GM12801 (cell line): ENCODE measurements around the gene SOHLH2.

ENCODE experiments used
- CTCF ChIP-seq: IDR thresholded peaks from one replicate; pipeline ENCODE4 v1.5.1; 2011; ENCODE audit warnings: control low read depth; ENCODE audit not compliant: insufficient read length; ENCODE audit errors: extremely low read depth

The SOHLH2 gene

GRCh38 chr13:36248700-36249099, 34.3 kb upstream of the SOHLH2 start:
- TF ChIP-seq CTCF: no peak

GRCh38 chr13:36244990-36245389, 30.6 kb upstream of the SOHLH2 start:
- no peak for TF ChIP-seq CTCF

- TF ChIP-seq CTCF: no peak
Measured at GRCh38 chr13:36244073-36244472, 29.7 kb upstream of the SOHLH2 start.

- no peak for TF ChIP-seq CTCF
Measured at GRCh38 chr13:36242761-36243160, 28.4 kb upstream of the SOHLH2 start.

- TF ChIP-seq CTCF: no peak
Measured at GRCh38 chr13:36231236-36231635, 16.9 kb upstream of the SOHLH2 start.

- TF ChIP-seq CTCF: no peak
Measured at GRCh38 chr13:36224730-36225129, 10.4 kb upstream of the SOHLH2 start.

GRCh38 chr13:36219883-36220282, 5.5 kb upstream of the SOHLH2 start:
- TF ChIP-seq CTCF: no peak

- no peak for TF ChIP-seq CTCF
Measured at GRCh38 chr13:36217456-36217855, 3.1 kb upstream of the SOHLH2 start.
